HG02973 (cell line): ENCODE measurements around the gene SLC25A27.
"Not testable (repeated sequence)": the region's sequence is repeated elsewhere in the genome, so short reads cannot be mapped to it uniquely, and the experiment has no call there.

Source experiments
- ATAC-seq: cut with Tn5 transposase; IDR thresholded peaks from one replicate; pipeline ENCODE4 v1.9.1; 2021; ENCODE audit warnings: moderate library complexity; ENCODE audit not compliant: unreplicated experiment

SLC25A27 gene, protein sequence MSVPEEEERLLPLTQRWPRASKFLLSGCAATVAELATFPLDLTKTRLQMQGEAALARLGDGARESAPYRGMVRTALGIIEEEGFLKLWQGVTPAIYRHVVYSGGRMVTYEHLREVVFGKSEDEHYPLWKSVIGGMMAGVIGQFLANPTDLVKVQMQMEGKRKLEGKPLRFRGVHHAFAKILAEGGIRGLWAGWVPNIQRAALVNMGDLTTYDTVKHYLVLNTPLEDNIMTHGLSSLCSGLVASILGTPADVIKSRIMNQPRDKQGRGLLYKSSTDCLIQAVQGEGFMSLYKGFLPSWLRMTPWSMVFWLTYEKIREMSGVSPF

DNA sequence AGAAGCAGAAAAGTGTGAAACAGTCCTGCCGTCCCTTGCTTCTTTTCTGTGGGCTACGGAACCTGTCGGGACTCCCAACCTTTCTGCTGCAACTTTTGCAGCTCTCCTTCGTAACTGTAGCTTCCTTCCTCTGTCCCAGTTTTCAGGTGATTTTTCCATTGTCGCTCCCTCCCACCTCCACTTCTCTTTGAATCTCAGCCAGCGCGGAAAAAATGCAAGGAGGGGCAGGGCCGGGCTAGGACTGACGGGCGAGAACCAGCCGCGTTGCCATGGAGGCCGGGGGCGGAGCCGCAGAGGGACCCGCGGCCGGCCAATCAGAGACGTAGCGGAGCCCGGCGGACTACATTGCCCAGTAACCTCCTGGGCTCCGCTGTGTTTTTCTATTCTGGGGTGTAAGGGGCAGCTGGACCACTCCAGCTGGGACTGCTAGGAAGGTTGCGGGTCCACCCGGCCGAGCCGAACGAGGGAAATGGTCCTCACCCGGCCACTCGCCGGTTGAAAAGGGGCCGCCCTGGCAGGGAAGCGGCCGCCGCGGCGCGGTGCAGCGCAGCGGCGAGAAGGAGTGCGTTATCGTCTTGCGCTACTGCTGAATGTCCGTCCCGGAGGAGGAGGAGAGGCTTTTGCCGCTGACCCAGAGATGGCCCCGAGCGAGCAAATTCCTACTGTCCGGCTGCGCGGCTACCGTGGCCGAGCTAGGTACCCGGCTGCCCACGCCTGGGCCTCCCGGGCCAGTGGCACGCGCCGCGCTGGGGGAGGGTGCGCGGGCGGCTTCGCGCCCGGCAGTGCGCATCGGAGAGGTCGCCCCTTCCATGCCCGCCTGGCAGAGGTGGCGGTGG lies at the start of gene SLC25A27, which contains the start of gene CYP39A1:
Gene SLC25A27, plus strand, starts transcription at position 373 of the 836 bp plus-strand sequence. Its CDS starts 218 bp downstream, at position 591.
Gene CYP39A1, minus strand, starts transcription at position 216 of the 836 bp plus-strand sequence. CDS start 236 bp downstream, outside the sequence.
- ATAC-seq = peak; percentile 100

DNA sequence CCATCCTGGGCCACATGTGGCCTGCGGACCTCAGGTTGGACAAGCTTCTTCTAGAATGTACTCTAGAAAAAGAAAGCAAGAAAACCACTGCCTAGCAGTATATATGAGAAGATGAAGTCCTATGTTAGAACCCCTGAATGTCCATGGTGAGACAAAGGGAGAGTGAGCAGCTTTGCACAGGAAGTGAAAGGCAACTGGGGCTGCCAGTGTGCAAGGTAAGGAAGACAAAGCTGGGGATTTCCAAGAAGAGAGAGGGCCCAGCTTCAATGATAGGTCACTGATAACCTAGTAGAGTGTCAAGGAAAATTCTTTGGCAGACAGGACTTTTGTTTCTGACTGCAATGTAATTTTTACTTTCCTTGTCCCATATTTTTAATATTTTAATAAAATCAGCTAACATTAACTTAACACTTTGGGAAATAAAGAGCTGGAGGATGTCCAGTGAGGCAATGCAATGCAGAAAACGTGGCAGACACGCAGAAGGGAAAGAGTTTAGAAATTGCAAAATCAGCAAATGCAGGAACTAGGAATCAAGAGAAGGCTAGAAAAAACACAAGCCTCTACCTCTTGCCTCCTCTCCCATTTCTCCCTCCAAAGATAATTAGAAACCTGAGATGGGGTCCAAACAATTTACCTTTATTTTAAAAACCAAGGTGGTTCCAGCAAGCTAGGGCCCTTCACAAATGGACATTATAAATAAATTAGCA lies 47.5 kb upstream of the SLC25A27 start:
- no peak for ATAC-seq

- no peak for ATAC-seq
Measured at GRCh38 chr6:46606338-46606737, 46.4 kb upstream of the SLC25A27 start.

- ATAC-seq = no peak
Measured at GRCh38 chr6:46610862-46611553, 41.8 kb upstream of the SLC25A27 start.

GRCh38 chr6:46612645-46613044 lies 40.1 kb upstream of the SLC25A27 start:
- no peak for ATAC-seq

DNA sequence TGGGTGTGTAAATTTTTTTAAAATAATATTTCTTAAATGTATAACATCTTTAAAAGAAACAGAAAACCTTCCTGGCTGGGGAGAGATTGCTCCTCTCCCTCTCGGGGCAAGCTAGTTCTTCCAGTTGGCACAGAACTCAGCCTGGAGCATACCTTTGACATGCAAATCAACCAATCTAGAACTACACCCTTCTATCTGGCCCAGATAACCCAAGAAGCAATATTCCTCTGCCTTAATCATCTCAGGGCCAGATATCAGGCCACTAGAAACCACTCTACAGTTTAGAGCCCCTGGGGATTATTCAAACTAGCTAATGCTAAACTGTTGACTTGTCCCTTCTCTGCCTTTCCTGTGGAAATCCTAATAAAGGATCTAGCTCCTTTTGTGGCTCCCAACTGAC lies 34.0 kb upstream of the SLC25A27 start:
- no peak for ATAC-seq

GRCh38 chr6:46626228-46626909 lies 26.4 kb upstream of the SLC25A27 start:
- ATAC-seq = no peak

DNA sequence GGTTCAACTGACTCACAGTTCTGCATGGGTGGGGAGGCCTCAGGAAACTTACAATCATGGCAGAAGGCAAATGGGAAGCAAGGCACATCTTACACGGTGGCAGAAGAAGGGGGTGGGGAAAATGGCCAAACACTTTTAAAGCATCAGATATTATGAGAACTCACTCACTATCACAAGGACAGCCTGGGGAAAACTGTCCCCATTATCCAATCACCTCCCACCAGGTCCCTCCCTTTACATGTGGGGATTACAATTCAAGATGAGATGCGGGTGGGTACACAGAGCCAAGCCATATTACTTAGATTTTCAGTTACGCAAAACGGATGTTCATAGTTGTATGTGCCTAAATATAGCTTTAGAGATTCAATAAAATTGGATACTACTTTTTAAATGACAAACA lies 25.8 kb upstream of the SLC25A27 start:
- no peak for ATAC-seq

GRCh38 chr6:46628498-46628897 lies 24.3 kb upstream of the SLC25A27 start:
- no peak for ATAC-seq

- no peak for ATAC-seq
Measured at GRCh38 chr6:46628976-46629375, 23.8 kb upstream of the SLC25A27 start.

DNA sequence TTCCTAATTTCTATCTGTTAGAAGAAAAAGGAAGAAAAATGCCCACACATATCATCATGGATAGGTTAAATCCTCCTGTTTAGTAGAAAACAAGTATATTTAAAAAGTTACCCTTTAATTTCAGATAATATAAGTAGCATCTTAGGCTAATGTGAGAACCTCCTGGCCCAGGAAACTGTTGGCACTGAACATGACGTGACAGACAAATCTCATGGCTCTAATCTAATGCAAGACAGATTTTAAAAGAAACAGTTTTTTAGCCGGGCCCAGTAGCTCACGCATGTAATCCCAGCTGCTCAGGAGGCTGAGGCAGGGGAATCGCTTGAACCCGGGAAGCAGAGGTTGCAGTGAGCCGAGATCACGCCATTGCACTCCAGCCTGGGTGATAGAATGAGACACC lies 23.1 kb upstream of the SLC25A27 start:
- ATAC-seq = no peak

- ATAC-seq = no peak
Measured at GRCh38 chr6:46632053-46632452, 20.7 kb upstream of the SLC25A27 start.

DNA sequence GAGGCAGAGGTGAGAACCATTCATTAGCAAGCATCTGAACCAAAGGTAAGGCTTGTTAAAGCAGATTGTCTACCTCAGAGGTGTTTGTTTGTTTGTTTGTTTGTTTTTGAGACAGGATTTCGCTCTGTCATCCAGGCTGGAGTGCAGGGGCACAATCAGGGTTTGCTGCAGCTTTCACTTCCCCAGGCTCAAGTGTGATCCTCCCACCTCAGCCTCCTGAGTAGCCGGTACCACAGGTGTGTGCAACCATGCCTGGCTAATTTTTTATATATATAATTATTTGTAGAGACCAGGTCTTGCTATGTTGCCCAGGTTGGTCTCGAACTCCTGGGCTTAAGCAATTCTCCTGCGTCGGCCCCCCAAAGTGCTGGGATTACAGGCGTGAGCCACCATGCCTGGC lies 17.3 kb upstream of the SLC25A27 start:
- ATAC-seq = no peak

- no peak for ATAC-seq
Measured at GRCh38 chr6:46637145-46637544, 15.6 kb upstream of the SLC25A27 start.

DNA sequence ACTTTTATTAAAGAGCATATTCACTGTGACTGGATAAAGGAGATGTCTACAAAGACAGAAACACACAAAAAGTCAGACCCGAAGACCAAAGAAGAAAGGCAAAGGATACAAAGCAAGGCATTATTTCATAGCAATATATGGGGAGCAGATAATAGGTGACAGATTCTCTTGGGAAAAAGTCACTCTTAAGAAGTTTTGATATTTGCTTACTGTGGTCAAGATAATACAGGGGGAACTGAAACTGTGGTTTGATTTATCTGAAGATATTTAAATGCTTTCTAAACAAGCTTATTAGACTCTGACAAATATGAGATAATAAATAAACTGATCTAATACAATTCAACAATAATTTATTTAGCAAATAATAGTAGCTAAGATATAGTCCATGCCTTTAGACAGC lies 14.8 kb upstream of the SLC25A27 start:
- ATAC-seq = no peak

- no peak for ATAC-seq
Measured at GRCh38 chr6:46638650-46639049, 14.1 kb upstream of the SLC25A27 start.

DNA sequence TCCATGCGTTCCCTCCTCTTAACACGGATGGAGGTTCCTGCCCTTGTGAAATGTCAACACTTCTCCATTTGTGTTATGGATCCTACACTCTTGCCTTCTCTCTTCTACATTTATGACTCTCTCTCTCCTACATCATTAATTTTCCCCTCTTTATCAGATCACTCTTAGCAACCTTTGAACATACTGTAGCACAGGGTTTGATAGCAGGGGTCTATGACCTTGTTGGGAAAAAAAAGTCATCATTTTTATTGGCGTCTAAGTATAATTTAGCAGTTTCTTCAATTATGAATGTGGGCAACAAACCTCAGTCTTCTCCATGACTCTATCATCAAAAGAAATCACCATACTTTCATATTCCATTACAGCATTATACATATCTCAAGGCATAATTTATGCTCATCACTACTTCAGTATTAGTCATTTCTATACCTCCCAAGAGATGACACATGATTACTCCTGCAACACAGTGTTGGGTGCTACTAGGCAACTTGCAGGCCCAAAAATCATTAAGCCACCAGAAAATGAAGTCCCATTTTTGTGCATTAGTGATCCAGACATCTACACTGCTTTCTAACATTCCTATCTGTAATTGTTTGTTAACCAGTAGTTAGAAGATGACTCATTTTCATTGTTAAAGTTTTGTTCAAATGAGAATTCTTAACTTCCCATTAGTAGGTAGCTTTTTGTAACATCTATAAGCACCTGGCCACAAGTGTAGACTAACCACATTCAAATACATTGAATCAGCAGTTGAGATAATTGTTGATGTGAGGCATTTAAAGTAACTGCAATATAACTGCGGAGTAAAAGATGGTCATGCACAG lies 9.6 kb upstream of the SLC25A27 start:
- ATAC-seq = no peak

GRCh38 chr6:46645265-46645664 lies 7.5 kb upstream of the SLC25A27 start:
- no peak for ATAC-seq

DNA sequence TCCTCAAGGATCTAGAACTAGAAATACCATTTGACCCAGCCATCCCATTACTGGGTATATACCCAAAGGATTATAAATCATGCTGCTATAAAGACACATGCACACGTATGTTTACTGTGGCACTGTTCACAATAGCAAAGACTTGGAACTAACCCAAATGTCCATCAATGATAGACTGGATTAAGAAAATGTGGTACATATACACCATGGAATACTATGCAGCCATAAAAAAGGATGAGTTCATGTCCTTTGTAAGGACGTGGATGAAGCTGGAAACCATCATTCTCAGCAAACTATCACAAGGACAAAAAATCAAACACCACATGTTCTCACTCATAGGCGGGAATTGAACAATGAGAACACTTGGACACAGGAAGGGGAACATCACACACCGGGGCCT lies 4.7 kb upstream of the SLC25A27 start:
- ATAC-seq = not testable (repeated sequence)
